Thymus (tissue), 14 donors: ENCODE results near the gene LILRB3. TPM values are rescaled to one million over a fixed set of nuclear protein-coding genes. Genes with fewer than 3 reads are reported as not detected.
"Not testable (repeated sequence)": the region's sequence is repeated elsewhere in the genome, so short reads cannot be mapped to it uniquely, and the experiment has no call there.

ENCODE experiments used
- DNase-seq, 9 donors: peaks; one replicate each; pipeline ENCODE4 v3.0.0-alpha.2; 2013; ENCODE audit warnings: low spot score in 9 of 9, low read depth in 6 of 9, missing footprints in 1 of 9
- H3K27ac ChIP-seq, 2 donors: one replicate each; pipeline ENCODE4 v1.5.1; 2013; ENCODE audit warnings: control low read depth in 1 of 2, low read depth in 1 of 2, low read length in 1 of 2, mild to moderate bottlenecking in 1 of 2, moderate library complexity in 1 of 2
- H3K27me3 ChIP-seq, 2 donors: one replicate each; pipeline ENCODE4 v1.5.1; 2013; ENCODE audit warnings: low read length in 1 of 2; ENCODE audit not compliant: control insufficient read depth in 2 of 2, insufficient read depth in 1 of 2
- H3K36me3 ChIP-seq, 2 donors: one replicate each; pipeline ENCODE4 v1.5.1; 2013; ENCODE audit warnings: low read length in 1 of 2, mild to moderate bottlenecking in 1 of 2, moderate library complexity in 1 of 2; ENCODE audit not compliant: control insufficient read depth in 2 of 2, insufficient read depth in 2 of 2
- H3K4me1 ChIP-seq, 2 donors: one replicate each; pipeline ENCODE4 v1.5.1; 2013; ENCODE audit warnings: low read length in 2 of 2; ENCODE audit not compliant: control insufficient read depth in 2 of 2, insufficient read depth in 2 of 2
- H3K4me3 ChIP-seq, 2 donors: one replicate each; pipeline ENCODE4 v1.5.1; 2013; ENCODE audit warnings: low read length in 2 of 2, control low read depth in 1 of 2, mild to moderate bottlenecking in 1 of 2
- H3K9me3 ChIP-seq, 2 donors: one replicate each; pipeline ENCODE4 v1.5.1; 2013; ENCODE audit warnings: low read length in 1 of 2, mild to moderate bottlenecking in 1 of 2; ENCODE audit not compliant: control insufficient read depth in 2 of 2, insufficient read depth in 1 of 2
- WGBS: extraction: QIAGEN DNeasy Blood & Tissue Kit; methylation state at CpG from one replicate; pipeline ENCODE4 v1.1.7; 2013; 5-methylcytosine and 5-hydroxymethylcytosine counted together
- long read RNA-seq, 10 donors: transcript quantifications; one replicate each; lab custom pipeline, GENCODE V29; 2026
- polyA plus RNA-seq: library from polyadenylated mRNA; stranded (reverse); fragments of 200-250 nt; gene quantifications from one replicate; pipeline ENCODE4 v1.2.3, GENCODE V29; 2013
- total RNA-seq: library from RNA; stranded (reverse); fragments of 120-200 nt; gene quantifications from one replicate; pipeline ENCODE4 v1.2.4, GENCODE V29; 2013
- donor health status: healthy.

The LILRB3 gene
- total RNA-seq (1.1 TPM), polyA plus RNA-seq (15.5 TPM)
- long read RNA-seq, donor 1 = 0 reads
- long read RNA-seq, donor 2 = 0 reads
- long read RNA-seq, donor 3 = 0 reads
- long read RNA-seq, donor 4, partial matches to known transcripts = 0 of 1 reads
- long read RNA-seq, donor 4, other reads (novel, unspliced or antisense) = 0 of 1 reads
- long read RNA-seq, donor 5 = 0 reads
- long read RNA-seq, donor 6 = 0 reads
- long read RNA-seq, donor 7 = 0 reads
- long read RNA-seq, donor 8 = 0 reads
- long read RNA-seq, donor 9 = 0 reads
- long read RNA-seq, donor 10 = 0 reads

DNA sequence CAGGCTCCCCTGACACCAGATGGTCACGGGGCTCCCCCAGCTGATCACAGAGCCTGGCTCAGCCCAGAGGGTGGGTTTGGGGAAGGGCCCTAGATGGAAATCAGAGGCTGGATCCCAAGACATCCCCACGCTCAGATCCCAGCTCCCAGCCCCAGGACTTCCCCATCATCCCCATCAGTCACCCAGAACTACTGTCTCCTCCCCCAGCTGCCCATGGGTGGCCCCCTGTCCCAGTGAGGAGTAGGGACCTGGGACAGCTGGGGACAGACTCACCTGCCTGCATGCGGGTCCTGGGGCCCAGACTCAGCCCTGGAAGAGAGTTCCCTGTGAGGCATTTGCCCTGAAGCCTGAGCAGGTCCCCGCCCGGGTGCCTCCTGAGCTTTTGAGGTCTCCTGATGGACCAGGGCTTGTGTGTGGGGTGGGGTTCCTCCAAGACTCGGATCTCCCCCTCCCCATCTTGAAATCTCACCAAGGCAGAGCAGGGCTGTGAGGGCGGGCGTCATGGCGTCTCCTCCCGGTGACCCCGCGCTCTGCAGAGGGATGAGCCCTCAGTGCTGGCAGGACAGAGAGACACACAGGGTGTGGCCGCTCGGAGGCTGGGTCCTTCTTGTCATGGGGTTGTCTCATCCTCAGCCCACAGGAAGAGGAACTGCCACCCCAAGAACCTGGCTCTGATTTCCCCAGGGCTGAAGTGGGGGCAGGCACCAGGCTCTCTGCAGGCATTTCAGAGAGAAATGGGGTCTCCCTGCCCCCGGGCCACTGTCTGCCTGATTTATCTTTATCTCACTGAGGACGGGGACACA is at the start of gene LILRB3:
Gene LILRB3 (minus strand): TSS at position 534 of the 803 bp plus-strand sequence. CDS start 31 bp downstream, at position 503.
- not testable (repeated sequence) for H3K4me3 ChIP-seq, H3K27me3 ChIP-seq, H3K36me3 ChIP-seq, H3K9me3 ChIP-seq, H3K4me1 ChIP-seq, H3K27ac ChIP-seq, DNase-seq
- WGBS = 74% methylated on average over 16 of the region's 16 CpGs

DNA sequence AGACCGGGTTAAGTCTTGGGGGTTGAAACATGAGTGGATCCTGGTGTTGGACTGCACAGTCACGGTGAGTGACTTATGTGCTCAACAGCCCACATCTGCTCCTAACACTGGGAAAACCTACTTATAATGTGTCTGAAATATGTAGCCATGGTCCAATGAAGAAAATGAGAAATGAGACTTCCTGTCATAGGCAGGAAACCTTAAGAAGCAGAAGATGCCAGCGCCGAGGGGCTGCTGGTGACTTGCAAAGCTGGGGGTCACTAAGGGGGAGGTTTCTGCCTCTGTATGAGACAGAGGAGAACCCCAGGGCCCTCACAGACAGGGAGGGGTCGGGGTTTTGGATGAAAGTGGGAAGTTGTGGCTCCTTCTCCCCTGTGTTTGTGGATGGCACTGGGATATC is 49.4 kb upstream of the LILRB3 start:
- H3K36me3 ChIP-seq, DNase-seq, H3K27ac ChIP-seq, H3K9me3 ChIP-seq, H3K27me3 ChIP-seq, H3K4me1 ChIP-seq, H3K4me3 ChIP-seq: not testable (repeated sequence)
- 50% methylated on average over 5 of the region's 5 CpGs for WGBS

DNA sequence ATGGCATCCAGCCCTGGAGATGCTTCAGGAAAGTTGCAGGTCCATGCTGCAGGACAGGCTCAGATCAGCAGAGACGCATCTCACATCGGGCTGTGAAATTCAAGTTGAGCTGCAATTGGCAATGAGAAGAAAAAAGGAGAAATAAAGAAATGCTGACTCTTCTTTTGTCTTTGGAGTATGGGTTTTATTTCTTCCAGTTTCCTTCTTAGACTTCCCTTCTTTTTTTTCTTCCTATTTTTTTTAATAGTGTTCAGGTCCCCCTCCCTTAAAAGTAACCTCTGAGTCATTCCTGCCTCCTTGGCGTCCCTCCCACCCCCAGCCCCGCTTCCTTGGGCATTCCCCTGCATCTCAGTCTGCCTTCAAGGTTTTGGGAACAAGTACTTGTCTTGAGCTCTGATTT is 48.8 kb upstream of the LILRB3 start:
- not testable (repeated sequence) for H3K27me3 ChIP-seq, DNase-seq, H3K4me3 ChIP-seq, H3K36me3 ChIP-seq, H3K27ac ChIP-seq, H3K4me1 ChIP-seq, H3K9me3 ChIP-seq
- WGBS = 71% methylated on average over 4 of the region's 4 CpGs

DNA sequence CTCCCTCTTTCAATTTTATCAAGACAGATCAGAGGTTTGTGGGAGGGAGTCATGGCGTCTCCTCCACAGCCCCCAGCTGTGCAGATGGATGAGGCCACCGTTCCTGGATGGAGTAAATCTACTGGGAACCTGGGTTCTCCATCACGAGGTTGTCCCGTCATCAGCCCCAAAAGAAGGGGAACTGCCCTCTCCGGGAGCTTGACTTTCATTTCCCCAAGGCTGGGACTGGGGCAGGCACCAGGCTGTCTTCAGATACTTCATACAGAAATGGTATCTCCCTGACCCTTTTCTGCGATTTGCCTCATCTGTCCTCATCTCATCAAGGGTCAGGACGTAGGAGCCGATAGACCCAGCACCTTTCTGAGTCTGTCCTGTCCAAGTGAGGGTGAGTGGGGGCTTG is 48.3 kb upstream of the LILRB3 start:
- Histone ChIP-seq H3K4me1 (no peaks in the 10 kb centered on the region), H3K36me3 (no peaks in the 10 kb centered on the region), H3K9me3 (no peaks in the 10 kb centered on the region), H3K27me3 (peaks cover 0 to 3% of the 10 kb centered on the region in 2 donors), H3K4me3 (no peak overlapping the region), H3K27ac (no peak overlapping the region)
- DNase-seq = no peak
- 89% methylated on average over 8 of the region's 8 CpGs for WGBS

DNA sequence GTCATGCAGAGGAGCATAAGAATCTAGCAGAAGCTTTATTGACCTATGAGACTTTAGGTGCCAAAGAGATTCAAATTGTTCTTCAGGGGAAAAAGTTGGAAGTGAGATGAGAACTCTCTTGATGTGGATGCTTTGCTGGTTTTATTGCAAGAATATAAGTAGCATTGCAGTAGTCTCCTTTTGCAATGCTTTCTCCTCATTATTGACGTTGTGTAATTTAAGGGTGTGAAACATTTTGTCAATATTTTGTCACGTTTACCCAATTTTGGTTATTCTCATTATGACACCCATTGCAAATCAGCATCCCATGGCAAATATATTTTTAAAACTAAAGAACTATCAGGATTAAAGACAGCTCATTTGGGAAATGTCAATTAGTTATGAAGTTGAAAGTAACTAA is 46.1 kb upstream of the LILRB3 start:
- Histone ChIP-seq H3K4me3 (no peak overlapping the region), H3K4me1 (no peaks in the 10 kb centered on the region), H3K27me3 (peaks cover 0 to 2% of the 10 kb centered on the region in 2 donors), H3K9me3 (no peaks in the 10 kb centered on the region), H3K27ac (no peak overlapping the region), H3K36me3 (no peaks in the 10 kb centered on the region)
- WGBS = 90% methylated on average over 2 of the region's 2 CpGs
- DNase-seq = no peak

DNA sequence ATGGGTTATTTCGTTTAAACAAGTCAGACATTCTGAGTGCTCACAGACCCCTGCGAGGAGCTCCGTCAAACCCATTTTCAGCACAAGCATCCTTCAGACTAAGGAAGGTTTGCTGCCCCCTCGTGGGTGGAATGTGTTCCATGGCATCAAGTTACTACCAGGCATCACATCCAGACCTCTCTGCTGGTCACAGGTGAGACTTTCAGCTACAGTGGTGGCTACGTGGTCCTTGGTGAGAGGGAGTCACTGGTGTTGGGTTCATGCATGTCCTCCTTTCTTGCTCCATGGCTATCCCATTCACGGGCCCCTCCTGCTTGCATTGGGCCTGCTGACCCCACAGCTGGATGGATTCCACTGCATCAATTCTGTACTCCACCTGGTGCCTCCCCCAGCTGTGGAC is 43.3 kb upstream of the LILRB3 start:
- Histone ChIP-seq H3K27me3 (peaks cover 0 to 4% of the 10 kb centered on the region in 2 donors), H3K4me1 (no peaks in the 10 kb centered on the region), H3K9me3 (no peaks in the 10 kb centered on the region), H3K36me3 (no peaks in the 10 kb centered on the region), H3K27ac (no peak overlapping the region), H3K4me3 (no peak overlapping the region)
- 16% methylated on average over 6 of the region's 6 CpGs for WGBS
- peak in 7 of 9 donors; percentile 35 to 71 (median 48) for DNase-seq

DNA sequence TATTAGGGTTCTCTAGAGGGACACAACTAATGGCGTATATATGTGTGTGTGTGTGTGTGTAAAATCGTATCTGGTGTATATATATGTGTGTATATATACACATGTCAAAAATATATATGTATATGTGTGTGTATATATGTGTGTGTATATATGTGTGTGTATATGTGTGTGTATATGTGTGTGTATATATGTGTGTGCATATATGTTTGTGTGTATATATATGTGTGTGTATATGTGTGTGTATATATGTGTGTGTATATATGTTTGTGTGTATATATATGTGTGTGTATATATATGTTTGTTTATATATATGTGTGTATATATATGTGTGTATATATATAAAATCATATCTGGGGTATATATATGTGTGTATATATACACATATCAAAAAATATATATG is 39.7 kb upstream of the LILRB3 start:
- DNase-seq = no peak
- Histone ChIP-seq H3K36me3 (no peaks in the 10 kb centered on the region), H3K4me3 (no peak overlapping the region), H3K4me1 (no peaks in the 10 kb centered on the region), H3K27ac (no peak overlapping the region), H3K27me3 (peaks cover 0 to 6% of the 10 kb centered on the region in 2 donors), H3K9me3 (no peaks in the 10 kb centered on the region)
- WGBS = 89% methylated on average over 2 of the region's 2 CpGs

DNA sequence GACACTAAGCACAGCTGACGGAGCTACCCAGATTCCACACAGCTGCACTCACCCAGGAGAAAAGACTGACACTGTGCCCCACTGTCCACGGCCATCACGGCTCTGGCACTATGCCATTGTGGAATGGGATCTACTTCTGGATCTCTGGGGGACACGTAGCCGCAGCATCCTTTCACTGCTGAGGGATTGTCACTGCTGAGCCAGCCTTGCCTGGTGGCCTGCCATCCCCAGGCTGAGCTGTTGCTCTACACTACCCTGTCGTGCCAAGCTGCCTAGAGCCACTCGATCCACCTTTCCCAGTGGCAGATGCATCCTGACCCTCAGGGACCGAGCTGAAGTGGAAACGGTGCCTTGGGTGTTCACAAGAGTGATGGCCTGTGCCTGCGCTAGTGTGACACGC is 39.3 kb upstream of the LILRB3 start:
- WGBS = 92% methylated on average over 11 of the region's 11 CpGs
- no peak for DNase-seq

DNA sequence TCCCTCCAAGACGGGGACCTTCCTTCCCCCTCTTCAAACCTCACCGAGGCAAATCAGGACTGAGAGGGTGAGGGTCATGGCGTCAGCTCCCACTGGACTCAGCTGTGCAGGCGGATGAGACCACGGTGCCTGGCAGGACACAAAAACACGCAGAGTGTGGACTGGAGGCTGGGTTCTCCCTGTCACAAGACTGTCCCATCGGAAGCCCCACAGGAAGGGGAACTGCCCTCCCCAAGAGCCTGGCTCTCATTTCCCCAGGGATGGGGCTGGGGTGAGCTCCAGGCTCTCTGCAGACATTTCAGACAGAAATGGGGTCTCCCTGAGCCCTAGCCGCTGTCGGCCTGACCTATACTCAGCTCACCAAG is 34.3 kb upstream of the LILRB3 start, which contains the start of gene LILRB5:
Gene LILRB5 (minus strand): TSS at position 158 of the 365 bp plus-strand sequence. CDS start 80 bp downstream, at position 78.
- Histone ChIP-seq H3K27ac (no peak within 1 kb of the TSS), H3K27me3 (peaks cover 0 to 8% of the 10 kb centered on the region in 2 donors), H3K36me3 (no peaks in the 10 kb centered on the region), H3K4me1 (no peaks in the 10 kb centered on the region), H3K9me3 (no peaks in the 10 kb centered on the region), H3K4me3 (no peak within 1 kb of the TSS)
- DNase-seq = no peak
- 82% methylated on average over 9 of the region's 9 CpGs for WGBS

More for the DNA sequence above, 39.3 kb upstream of the LILRB3 start:
- no peaks in the 10 kb centered on the region for H3K4me1 ChIP-seq
- no peaks in the 10 kb centered on the region for H3K9me3 ChIP-seq
- H3K4me3 ChIP-seq = no peak overlapping the region
- no peaks in the 10 kb centered on the region for H3K36me3 ChIP-seq
- H3K27me3 ChIP-seq = peaks cover 0 to 7% of the 10 kb centered on the region in 2 donors
- H3K27ac ChIP-seq = no peak overlapping the region
